NCI-H2227 (cell line): Measurements from ENCODE around the gene CHMP1B.
"Not testable (repeated sequence)": the region's sequence is repeated elsewhere in the genome, so short reads cannot be mapped to it uniquely, and the experiment has no call there.

Experiments
- DNase-seq: peaks from one replicate; lab custom pipeline; 2025; ENCODE audit not compliant: unreplicated experiment; lab: John Stamatoyannopoulos, UW

Gene CHMP1B

GRCh38 chr18:11839556-11839955 lies 11.7 kb upstream of the CHMP1B start:
- peak; percentile 22 for DNase-seq

GRCh38 chr18:11840493-11840892 lies 10.7 kb upstream of the CHMP1B start:
- DNase-seq = peak; percentile 54

- DNase-seq = no peak
These were observed 8.7 kb upstream of the CHMP1B start for GRCh38 chr18:11842562-11842961.

- no peak for DNase-seq
These were observed 6.8 kb upstream of the CHMP1B start for GRCh38 chr18:11844436-11844835.

GRCh38 chr18:11845654-11846053 lies 5.6 kb upstream of the CHMP1B start:
- no peak for DNase-seq

GRCh38 chr18:11847811-11848210 lies 3.4 kb upstream of the CHMP1B start:
- DNase-seq = no peak

- DNase-seq = no peak
These were observed 1.9 kb upstream of the CHMP1B start for GRCh38 chr18:11849279-11849678.

GRCh38 chr18:11849841-11850634 lies 1.2 kb upstream of the CHMP1B start:
- peak; percentile 76 for DNase-seq

GRCh38 chr18:11850821-11851145 lies 430 bp upstream of the CHMP1B start:
- peak; percentile 71 for DNase-seq

- DNase-seq = peak; percentile 56
These were observed 659 bp downstream of the CHMP1B start for GRCh38 chr18:11851806-11852337.

- not testable (repeated sequence) for DNase-seq
These were observed 3.3 kb downstream of the CHMP1B start for GRCh38 chr18:11854554-11854953.

- peak; percentile 46 for DNase-seq
These were observed 6.1 kb downstream of the CHMP1B start for GRCh38 chr18:11857177-11857887.

GRCh38 chr18:11859282-11859830 lies 8.1 kb downstream of the CHMP1B start:
- no peak for DNase-seq

GRCh38 chr18:11859903-11860407 lies 8.7 kb downstream of the CHMP1B start:
- DNase-seq = no peak

GRCh38 chr18:11860594-11861450 lies 9.6 kb downstream of the CHMP1B start:
- DNase-seq = no peak

GRCh38 chr18:11861583-11862288 lies 10.5 kb downstream of the CHMP1B start:
- no peak for DNase-seq

GRCh38 chr18:11862468-11863137 lies 11.4 kb downstream of the CHMP1B start:
- DNase-seq = no peak

- no peak for DNase-seq
These were observed 13.3 kb downstream of the CHMP1B start for GRCh38 chr18:11864471-11864870.

- no peak for DNase-seq
These were observed 13.9 kb downstream of the CHMP1B start for GRCh38 chr18:11865071-11865470.

- DNase-seq = no peak
These were observed 15.1 kb downstream of the CHMP1B start for GRCh38 chr18:11866329-11866728.
